Activated CD4-positive, alpha-beta T cell treated with anti-CD3 and anti-CD28 coated beads, Interleukin-2, Interleukin-4, amounts not matched to agents 100 ng/mL and 50 ng/mL, durations not matched to agents 16 hours and 8 hours (primary cell): ENCODE data around the gene NDC1.
A peak's percentile ranks its signal among the peaks of the same experiment; 100 is the strongest.
"Not testable (repeated sequence)": the region's sequence is repeated elsewhere in the genome, so short reads cannot be mapped to it uniquely, and the experiment has no call there.

Experiments used
- DNase-seq: peaks from one replicate; pipeline ENCODE4 v3.0.0-alpha.2; 2020; ENCODE audit warnings: low spot score

The NDC1 gene, protein sequence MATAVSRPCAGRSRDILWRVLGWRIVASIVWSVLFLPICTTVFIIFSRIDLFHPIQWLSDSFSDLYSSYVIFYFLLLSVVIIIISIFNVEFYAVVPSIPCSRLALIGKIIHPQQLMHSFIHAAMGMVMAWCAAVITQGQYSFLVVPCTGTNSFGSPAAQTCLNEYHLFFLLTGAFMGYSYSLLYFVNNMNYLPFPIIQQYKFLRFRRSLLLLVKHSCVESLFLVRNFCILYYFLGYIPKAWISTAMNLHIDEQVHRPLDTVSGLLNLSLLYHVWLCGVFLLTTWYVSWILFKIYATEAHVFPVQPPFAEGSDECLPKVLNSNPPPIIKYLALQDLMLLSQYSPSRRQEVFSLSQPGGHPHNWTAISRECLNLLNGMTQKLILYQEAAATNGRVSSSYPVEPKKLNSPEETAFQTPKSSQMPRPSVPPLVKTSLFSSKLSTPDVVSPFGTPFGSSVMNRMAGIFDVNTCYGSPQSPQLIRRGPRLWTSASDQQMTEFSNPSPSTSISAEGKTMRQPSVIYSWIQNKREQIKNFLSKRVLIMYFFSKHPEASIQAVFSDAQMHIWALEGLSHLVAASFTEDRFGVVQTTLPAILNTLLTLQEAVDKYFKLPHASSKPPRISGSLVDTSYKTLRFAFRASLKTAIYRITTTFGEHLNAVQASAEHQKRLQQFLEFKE

DNA sequence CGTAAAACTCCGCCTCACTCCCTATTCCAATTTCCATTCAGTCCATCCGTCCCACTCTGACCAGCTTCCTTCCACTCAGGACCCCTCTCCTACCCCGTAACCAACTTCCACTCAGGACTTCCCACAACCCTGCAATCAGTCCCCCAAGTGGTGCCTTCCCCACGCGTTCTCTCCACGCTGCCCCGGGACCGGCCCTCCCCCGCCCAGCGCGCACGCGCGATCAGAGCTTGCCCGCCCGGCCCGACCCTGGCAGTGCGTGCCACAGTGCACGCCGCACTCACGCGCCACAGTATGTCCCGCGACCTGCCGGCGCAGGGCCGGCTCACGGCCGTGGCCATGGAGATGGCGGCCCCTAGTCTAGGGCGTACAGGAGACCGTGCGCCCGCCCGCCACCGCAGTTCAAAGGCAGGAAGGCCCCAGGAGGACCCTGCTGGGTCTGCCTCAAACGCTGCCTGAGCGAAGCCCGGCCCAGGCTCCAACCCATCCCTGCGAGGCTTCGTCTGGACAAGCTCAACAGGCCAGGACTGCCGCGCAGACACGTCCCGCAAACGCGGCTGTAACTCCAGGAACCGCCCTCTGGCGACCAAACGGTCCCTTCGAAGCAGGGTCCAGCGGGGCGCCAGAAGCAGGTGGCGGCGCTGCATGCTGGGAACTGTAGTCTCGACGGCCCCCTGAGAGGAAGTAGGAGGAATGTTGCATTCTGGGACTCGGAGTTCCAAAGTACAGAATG is at the start of gene NDC1:
Gene NDC1 (minus strand): TSS at position 373 of the 730 bp plus-strand sequence. CDS start 35 bp downstream, at position 338.
- peak; percentile 96 for DNase-seq

DNA sequence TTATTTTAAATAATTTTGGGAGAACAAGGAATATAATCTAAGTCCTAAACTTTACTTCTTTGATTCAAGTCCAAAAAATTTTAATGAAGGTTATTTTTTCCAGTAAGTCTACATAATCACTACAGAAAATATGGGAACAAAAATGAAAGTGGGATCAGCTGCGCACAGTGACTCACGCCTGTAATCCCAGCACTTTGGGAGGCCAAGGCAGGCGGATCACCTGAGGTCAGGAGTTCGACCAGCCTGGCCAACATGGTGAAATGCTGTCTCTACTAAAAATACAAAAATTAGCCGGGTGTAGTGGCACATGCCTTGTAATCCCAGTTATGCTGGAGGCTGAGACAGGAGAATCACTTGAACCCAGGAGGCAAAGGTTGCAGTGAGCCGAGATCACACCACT is 45.5 kb upstream of the NDC1 start:
- DNase-seq = not testable (repeated sequence)

DNA sequence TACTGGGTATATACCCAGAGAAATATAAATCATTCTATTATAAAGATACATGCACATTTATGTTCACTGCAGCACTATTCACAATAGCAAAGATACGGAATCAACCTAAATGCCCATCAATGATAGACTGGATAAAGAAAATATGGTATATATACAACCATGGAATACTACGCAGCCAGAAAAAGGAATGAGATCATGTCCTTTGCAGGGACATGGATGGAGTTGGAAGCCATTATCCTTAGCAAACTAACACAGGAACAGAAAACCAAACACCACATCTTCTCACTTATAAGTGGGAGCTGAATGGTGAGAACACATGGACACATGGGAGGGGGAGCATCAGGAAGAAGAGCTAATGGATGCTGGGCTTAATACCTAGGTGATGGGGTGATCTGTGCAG is 43.8 kb upstream of the NDC1 start:
- not testable (repeated sequence) for DNase-seq

DNA sequence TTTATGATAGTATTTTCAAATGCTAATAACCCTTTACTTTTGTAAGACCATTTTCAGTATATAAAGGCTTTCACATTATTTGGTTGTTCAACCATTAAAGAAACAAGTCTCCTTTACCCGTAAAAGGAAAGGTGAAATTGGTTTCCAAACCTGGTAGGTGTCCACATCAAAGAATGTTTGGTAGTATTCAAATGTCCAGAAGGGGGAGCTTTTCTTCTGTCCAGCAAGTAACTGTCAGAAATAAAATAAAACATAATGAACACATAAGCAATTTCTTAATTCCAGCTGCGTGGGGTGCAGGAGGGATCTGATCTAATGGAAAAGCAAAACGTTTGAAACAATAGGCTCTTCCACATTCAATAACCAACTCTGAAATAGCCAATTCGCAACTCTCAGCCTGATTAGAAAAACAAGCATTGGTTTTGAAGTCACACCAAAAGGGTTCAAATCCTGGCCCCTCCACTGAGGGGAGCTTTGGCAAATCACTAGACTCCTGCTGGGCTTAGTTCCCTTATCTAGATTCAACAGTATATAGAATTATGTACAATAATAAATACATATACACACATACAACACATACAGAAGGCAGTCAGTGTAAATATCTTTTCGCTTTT is 40.5 kb upstream of the NDC1 start:
- DNase-seq = peak; percentile 54

DNA sequence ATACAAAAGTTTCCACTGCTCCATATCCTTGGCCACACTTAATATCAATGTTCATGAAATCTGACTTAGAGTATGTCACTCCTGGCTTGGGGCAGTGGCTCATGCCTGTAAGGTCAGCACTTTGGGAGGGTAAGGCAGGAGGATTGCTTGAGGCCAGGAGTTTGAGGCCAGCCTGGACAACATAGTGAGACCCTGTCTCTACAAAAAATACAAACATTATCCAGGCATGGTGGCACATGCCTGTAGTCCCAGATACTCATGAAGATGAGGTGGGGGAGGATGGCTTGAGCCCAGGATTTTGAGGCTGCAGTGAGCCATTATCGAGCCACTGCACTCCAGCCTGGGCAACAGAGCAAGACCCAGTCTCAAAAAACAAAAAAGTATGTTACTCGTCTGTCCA is 37.1 kb upstream of the NDC1 start:
- not testable (repeated sequence) for DNase-seq

DNA sequence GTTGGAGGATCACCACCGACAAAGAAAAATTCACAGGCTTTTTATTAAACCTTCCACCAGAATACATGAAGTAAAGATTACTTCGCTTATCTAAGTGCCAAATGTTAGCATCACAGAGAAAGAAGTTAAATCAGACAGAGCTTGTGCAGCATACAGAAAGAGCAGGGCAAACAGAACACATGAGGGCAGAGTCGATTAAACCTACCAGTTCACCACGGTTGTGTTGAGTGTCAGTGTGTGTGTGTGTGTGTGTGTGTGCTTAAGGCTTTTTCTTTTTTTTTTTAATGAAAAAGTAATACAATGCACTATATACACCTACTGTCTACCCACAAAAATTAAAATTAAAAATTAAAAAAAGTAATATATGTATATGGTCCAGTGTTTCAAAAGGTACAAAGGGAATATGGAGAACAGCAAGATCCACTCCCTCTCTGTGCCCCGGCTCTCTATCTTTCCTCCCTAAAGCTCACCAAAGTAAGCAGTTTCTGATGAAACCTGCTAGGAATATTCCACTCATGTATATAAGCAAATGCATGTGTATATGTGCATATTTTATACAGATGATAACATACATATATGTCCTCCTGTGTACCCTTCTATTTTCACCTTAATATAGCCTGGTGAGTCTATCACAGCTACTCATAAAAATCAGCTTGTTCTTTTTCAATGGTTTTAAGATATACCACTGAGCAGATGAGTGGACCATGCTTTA is 33.8 kb upstream of the NDC1 start:
- DNase-seq = no peak

DNA sequence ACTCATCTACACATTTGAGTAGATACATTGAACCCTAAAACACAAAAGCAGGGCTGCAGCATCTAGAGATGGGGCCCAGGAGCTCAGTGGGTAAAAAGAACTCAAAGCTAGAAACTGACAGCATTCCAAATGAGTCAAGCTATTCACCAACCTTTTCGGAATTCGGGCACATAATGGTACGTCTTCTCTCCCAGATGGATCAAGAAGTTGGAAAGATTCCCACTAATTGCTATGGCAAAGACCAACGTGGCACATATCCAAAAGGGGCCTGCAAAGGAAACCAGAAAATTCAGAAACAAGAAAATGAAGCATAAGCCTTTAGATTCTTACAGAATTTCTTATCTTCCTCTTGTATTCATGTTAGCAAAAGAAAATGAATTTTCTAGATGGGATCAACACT is 33.1 kb upstream of the NDC1 start:
- DNase-seq = no peak

DNA sequence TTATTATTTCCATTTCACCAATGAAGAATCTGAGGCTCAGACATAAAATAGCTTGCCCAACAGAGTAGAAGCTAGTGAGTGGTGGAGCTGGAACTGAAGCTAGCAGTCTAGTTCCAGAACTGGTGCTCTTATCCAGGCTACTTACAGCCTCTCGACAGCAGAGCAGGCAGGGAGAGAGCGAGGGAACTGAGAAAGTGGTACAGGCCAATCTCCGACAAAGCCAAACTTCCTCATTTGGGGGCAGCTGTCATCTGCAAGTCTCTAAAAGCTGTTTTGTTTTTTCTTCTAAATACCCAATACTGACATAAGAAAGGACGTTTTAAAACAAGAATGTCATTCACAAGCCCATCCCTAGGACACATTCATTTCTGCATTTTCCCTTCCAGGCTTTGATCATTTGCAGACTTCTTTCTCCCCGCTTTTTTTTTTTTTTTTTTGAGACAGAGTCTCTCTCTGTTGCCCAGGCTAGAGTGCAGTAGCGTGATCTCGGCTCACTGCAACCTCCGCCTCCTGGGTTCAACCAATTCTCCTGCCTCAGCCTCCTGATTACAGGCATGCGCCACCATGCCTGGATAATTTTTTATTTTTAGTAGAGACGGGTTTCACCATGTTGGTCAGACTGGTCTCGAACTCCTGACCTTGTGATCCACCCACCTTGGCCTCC is 31.5 kb upstream of the NDC1 start:
- DNase-seq = no peak

DNA sequence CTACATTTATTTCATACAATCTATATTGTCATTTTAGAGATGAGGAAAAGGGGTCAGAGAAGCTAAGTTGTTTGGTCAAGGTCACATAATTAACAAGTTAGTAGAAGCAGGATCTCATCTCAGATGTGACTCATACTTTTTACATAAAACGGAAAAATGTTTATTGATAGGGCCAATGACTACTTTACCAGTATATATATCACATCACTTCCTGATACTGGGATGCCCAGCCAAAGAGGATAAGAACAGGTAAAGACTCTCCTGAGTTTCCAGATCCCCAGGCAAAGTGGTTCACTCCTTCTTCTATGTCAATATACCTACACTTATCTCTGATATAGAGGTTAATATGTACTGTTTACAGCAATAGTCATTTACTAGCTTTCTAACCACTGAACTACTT is 30.5 kb upstream of the NDC1 start:
- DNase-seq = no peak

DNA sequence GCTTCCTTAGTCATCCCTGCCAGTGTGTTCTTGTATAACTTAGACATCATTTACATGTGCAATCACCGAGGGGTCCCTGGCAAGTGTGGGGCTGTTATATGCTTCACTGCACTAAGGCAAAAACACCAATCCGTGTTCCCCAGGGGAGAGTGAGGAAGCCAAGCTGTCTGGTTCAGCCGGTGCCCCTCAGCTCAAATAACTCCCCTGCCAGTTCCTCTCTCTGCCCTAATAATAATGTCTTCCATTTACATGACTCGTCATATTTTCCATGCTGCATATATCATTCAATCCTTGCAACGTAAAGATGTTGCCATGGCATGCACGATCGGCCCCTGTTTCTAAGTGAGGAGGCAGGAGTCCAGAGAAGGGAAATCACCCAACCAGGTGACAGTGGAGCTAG is 24.4 kb upstream of the NDC1 start:
- DNase-seq = no peak

DNA sequence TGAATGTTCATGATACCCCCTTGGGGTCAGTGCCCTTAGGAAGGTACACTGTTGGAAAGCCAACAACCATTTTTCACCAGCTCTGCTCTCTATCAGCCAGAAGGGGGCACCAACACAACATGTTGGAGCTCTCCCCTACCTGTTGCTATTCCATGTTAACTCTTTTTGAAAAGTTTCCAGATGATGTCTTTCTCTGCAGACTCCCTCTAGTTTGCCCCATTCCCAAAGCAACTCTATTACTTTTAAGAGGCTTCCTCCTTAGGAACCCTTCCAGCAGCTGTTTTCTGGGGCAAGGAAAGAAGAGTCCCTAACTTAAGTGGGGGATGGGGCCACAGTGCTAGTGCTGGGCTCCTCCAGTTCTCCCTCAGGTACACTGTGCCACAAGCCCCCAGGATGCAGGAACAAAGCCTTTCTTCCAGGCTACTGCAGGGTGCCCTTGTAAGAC is 22.9 kb upstream of the NDC1 start:
- peak; percentile 50 for DNase-seq

DNA sequence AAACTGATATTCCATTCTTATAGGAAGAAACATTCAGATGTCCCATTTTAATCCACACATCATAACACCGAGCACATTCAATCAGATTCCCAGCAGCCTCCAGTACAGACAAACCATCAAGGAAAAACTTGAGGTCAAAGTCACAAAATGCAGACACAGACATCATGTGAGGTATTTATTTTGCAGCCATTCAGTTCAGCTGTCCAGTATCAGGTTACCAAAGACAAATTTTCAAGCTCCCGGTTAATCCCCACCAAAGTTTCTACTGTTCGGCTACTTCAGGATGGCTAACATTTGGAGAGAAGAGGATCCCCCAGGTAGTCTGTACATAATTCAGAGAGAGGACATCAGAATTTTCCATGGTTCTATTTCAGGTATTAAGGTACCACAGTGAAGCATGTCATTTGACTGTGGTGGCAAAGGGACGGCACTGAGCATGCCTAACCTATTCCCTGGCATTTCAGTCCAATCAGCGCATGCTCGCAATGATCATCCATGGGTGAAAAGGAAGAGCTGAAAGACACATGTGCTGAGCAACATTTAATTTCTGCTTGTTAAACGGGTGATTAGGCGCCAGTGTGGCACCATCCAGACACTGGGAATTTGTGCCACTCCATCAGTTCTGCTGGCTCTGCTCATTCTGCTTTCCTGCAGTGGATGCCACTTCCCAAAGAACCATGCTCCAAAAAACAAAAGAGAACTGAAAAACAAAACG is 13.6 kb upstream of the NDC1 start:
- no peak for DNase-seq

DNA sequence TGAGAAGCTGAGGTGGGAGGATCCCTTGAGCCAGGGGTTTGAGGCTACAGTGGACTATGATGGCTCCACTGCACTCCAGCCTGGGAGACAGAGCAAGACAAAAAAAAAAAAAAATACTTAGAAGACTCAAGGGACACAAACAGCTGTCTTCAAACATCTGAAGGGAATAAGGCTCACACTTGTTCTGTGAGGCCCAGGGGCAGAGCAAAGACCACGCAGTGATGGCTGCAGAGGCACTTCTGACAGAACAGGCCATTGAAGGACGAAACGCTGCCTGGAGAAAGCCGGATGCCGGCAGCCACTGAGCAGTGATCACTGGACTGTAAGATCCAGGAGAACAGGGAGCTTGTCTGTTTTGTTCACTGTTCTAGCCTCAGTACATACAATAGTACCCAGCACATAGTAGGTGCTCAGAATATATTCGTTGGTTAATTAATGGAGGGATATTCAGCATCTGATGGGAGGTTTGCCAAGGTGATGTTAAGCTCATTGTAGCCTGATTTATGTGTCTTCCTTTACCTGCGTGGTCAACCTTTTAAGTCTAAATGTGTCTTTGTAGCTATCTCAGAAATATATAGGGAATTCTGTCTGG is 12.1 kb upstream of the NDC1 start:
- DNase-seq = no peak

DNA sequence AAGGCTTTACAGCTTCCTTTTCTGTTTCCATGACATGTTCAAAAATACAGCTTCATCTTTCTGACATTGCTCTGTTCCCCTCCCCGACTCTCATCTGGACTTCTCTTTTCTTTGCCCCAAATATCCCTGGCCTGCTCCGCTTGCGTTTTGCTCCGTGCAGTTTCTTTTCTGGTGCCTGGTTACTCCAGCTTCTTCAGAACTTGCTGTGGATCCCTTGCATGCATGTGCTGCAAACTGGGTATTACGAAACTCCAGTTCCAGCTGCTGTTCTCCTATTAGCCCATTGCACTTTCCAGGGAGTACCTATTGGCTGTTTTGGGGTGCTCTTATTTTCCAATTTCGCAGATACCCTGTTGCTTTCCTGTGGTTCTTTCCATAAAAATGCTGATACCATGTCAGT is 9.9 kb upstream of the NDC1 start:
- no peak for DNase-seq

DNA sequence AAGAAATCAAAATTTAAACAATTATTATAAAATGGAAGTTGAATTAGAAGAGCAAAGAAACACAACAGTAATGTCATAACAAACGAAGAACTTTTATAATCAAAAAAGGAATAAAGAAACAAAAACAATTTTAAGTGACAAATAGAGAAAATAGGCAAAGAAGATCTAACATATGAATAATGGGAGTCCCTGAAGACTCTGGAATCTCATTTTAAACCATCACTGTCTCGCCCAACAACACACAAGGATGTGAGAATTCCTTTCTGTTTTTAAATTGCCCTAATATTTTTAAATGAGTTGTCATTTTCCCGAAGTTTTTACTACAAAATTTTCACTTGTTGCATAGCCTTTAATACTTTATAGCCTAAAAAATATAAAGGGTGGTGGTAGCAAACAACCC is 4.3 kb upstream of the NDC1 start:
- no peak for DNase-seq

DNA sequence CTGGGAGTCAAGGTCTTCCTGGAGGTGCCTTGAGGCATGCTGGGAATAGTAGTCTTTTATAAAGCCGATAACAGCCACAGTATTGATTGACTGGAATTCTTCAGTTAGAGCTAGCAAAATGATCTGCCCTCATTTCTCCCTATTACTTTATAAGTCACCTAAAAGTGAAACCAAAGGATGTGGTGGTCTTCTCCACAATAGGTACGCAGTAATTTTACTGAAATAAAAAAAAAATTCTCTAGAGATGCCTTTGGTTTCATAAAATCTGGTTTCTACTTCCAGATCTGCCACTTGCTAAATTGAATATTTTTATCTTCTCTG is 518 bp upstream of the NDC1 start:
- no peak for DNase-seq

DNA sequence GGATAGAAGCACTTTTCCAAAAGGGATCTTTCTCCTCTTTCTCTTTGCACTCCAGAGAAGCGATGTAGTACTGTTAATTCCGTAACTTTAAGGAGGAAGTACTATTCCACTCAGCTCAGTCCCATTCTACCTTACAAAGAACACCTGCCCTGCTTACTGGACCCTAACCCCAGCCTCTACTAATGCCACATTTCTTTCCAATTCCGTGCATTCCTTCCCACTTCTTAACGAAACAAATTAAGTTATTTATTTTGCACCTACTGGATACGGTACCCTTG is 511 bp downstream of the NDC1 start:
- no peak for DNase-seq

DNA sequence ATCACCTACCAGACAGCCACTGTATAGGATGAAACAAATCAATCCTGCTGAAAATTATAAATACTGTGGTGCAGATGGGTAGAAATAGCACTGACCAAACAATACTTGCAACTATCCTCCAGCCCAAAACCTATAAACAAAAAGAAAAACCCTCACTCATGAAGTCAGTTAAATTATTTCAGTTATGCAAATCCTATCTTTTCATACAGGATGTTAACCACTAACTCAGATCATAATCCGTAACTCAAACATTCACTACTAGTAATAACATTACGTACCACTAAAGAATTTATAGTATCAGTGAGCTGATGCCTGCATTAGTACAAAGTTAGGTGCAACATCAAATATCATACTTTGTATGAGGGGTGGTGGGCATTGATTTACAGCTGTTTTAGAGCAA is 2.6 kb downstream of the NDC1 start:
- DNase-seq = no peak

DNA sequence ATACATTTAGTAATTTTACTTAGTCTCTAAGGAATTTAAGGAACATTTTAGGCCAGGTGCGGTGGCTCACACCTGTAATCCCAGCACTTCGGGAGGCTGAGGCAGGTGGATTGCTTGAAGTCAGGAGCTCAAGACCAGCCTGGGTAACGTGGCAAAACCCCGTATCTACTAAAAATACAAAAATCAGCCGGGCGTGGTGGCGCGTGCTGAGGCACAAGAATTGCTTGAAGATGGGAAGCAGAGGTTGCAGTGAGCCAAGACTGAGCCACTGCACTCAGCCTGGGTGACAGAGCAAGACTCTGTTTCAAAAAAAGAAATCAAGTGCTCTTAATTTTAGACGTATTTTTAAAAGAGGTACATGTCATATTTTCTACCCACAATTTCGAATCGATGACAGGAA is 3.3 kb downstream of the NDC1 start:
- no peak for DNase-seq

DNA sequence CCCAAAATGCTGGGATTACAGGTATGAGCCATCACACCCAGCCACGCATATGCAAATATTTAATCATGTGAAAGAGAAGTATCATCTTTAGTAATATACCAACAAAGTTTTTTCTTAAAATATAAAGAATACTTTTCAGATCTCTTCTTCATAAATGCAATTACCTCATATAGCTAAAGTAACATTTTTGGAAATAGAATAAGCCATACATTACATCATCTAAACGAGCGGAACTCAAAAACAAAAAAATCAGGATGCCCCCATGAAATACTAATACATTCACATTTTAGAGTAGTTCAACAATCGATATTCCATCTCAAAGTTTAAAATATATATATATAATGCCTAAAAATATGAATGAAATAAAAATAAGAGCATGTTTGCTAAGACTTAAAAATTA is 4.7 kb downstream of the NDC1 start:
- DNase-seq = no peak

DNA sequence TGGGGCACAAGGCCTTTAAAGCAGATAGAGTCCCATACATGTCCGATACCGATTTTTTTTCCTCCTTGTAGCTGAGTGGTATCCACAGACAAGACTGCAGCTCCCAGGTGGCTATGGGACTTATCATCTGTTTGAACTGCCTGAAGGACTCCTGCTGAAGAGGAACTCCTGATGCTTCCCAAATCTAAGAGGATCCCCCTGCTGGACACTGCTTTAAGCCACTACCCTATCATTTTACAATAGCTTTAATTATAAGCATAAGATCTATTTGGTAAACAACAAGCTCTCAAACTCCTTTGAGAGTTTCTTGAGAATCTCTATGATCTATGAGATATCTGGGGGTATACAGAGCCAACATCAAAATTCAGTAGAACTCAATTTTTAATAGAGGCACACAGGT is 11.7 kb downstream of the NDC1 start:
- no peak for DNase-seq
